ENCODE results near the gene DHX29.

DNA sequence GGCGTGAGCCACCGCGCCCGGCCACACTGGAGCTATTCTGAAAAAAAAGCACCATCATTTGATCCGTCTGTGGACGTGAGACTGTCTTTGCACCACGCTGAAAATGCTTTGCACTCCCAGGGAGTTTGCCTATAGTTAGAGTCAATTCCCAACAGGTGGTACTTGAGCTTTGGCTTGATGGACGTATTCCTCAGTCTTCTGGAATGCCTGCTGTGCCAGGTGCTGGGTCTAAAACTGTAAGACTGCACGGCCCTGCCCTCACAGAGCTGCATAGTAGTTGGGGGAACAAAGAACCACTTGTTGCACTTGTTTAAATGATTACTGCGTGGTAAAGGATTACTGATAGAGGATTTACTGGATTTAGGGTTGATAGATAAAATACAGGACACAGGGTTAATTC lies 70.7 kb downstream of the DHX29 start:
- TF ChIP-seq TAF1 (conservative IDR thresholded peaks at IDR 0.05) = no peak
- TF ChIP-seq, protein P1, sequence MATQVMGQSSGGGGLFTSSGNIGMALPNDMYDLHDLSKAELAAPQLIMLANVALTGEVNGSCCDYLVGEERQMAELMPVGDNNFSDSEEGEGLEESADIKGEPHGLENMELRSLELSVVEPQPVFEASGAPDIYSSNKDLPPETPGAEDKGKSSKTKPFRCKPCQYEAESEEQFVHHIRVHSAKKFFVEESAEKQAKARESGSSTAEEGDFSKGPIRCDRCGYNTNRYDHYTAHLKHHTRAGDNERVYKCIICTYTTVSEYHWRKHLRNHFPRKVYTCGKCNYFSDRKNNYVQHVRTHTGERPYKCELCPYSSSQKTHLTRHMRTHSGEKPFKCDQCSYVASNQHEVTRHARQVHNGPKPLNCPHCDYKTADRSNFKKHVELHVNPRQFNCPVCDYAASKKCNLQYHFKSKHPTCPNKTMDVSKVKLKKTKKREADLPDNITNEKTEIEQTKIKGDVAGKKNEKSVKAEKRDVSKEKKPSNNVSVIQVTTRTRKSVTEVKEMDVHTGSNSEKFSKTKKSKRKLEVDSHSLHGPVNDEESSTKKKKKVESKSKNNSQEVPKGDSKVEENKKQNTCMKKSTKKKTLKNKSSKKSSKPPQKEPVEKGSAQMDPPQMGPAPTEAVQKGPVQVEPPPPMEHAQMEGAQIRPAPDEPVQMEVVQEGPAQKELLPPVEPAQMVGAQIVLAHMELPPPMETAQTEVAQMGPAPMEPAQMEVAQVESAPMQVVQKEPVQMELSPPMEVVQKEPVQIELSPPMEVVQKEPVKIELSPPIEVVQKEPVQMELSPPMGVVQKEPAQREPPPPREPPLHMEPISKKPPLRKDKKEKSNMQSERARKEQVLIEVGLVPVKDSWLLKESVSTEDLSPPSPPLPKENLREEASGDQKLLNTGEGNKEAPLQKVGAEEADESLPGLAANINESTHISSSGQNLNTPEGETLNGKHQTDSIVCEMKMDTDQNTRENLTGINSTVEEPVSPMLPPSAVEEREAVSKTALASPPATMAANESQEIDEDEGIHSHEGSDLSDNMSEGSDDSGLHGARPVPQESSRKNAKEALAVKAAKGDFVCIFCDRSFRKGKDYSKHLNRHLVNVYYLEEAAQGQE (IDR thresholded peaks at IDR 0.05) = no peak
- TF ChIP-seq, protein P2, sequence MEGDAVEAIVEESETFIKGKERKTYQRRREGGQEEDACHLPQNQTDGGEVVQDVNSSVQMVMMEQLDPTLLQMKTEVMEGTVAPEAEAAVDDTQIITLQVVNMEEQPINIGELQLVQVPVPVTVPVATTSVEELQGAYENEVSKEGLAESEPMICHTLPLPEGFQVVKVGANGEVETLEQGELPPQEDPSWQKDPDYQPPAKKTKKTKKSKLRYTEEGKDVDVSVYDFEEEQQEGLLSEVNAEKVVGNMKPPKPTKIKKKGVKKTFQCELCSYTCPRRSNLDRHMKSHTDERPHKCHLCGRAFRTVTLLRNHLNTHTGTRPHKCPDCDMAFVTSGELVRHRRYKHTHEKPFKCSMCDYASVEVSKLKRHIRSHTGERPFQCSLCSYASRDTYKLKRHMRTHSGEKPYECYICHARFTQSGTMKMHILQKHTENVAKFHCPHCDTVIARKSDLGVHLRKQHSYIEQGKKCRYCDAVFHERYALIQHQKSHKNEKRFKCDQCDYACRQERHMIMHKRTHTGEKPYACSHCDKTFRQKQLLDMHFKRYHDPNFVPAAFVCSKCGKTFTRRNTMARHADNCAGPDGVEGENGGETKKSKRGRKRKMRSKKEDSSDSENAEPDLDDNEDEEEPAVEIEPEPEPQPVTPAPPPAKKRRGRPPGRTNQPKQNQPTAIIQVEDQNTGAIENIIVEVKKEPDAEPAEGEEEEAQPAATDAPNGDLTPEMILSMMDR (IDR thresholded peaks at IDR 0.05; ENCODE audit: low read depth, low read length, missing input control) = no peak
- no peak for TF ChIP-seq FOXA2 (IDR thresholded peaks at IDR 0.05)
- no peak for TF ChIP-seq RXRA (IDR thresholded peaks at IDR 0.05)
- TF ChIP-seq EGR1 (IDR thresholded peaks at IDR 0.05; ENCODE audit: low read depth in 2 of 2) = no peak
- no peak for TF ChIP-seq RAD21 (IDR thresholded peaks at IDR 0.05)

All from liver (tissue), 3 donors.